GM21723 (cell line): ENCODE results near the gene MAMDC2.

Source experiments
- ATAC-seq: cut with Tn5 transposase; IDR thresholded peaks from one replicate; pipeline ENCODE4 v1.9.1; 2021; ENCODE audit warnings: mild to moderate bottlenecking, moderate library complexity; ENCODE audit not compliant: unreplicated experiment

The MAMDC2 gene

DNA sequence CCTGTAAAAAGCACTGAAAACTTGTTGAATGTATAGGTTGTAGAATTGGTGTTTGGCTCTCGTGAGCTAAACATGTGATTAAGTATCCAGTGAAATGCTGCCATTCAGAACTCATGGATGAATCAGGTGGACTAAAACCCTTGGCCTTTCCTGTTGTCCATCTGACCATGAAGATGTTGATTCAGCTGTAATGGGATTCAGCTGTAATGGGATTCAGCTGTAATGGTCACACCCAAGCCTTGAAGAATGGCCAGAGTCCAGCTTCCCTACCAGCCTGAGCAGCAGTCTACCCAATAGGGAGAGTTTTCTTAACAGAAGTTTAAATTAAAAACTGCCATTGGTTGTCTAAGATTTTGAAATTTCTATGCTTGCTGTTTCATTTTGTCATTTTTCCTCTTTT lies 18.1 kb downstream of the MAMDC2 start:
- ATAC-seq: no peak

DNA sequence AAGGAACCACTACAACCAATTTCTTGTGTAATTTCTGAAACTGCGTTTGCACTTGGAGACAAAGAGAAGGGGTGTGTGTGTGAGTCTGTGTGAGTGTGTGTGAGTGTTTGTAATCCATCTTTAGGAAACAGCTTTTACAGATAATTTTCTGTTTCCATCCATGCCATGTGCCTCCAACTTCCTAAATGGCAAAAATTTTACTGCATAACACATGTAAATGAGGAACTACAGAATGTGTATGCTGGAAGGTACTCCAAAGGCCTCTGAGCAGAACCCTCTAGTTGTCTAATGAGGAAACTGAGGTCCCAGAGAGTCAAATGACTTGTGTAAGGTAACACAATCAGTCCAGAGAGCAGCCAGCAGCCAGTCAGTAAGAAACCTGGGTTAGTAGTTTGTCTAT lies 20.8 kb downstream of the MAMDC2 start:
- ATAC-seq: no peak

GRCh38 chr9:70065572-70065971 lies 21.9 kb downstream of the MAMDC2 start:
- ATAC-seq: no peak

DNA sequence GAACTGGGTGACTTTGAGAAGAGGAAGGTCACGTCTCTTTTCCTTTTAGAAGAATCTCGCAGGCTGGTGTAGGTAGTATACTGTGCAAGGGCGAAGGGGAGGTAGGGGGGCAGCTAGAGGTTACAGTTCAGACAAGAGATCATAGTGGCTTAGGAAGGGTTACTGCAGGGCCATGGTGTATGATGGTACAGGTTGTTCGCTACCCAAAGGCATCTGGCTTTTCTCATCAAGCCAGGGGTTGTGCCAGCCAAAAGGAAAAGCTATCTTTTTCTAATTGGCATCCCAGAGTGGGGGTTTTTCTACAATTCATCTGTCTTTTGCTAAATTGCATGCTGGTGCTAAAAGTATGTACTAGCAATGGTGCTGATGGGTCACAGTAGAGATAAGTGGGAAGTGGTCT lies 22.8 kb downstream of the MAMDC2 start:
- no peak for ATAC-seq

GRCh38 chr9:70066874-70067273 lies 23.2 kb downstream of the MAMDC2 start:
- ATAC-seq: no peak

DNA sequence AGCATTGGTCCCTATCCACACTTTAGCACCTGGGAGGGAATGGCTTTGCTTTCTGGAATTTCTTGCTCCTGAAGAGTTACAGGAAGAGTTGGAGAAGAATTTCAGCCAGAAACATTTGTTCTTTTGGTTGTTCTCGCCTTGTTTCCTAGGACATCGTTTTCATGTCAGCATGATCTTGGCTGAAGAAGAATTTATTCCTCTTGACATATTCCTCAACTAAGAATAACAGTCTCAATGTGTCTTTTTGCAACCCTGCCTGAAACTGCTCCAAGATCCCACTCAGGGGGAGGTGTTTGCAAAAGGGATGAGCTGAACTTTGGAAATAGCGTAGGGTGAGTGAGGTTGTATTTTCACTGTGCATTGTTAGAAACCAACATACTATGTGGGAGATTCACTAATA lies 26.1 kb downstream of the MAMDC2 start:
- no peak for ATAC-seq

DNA sequence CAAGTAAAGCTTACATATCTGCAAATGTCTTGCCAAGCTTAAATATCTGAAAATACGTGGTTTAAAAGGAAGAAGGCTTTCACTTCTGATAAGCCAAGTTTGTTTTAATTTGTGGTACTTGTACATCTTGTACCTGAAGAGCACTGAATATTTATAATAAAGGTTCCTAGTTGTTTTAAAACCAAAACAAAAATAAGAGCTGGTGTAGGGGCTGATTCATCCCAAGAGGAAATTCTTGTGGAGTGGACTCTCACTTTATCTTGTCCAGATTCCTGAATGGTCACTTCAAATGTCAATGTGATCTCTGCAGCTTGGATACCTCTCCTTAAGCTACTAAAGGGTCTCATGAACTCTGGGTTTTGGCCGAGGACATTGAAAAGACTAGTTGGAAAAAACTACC lies 29.5 kb downstream of the MAMDC2 start:
- ATAC-seq: no peak

GRCh38 chr9:70073756-70074155 lies 30.1 kb downstream of the MAMDC2 start:
- ATAC-seq: no peak

GRCh38 chr9:70076678-70077077 lies 33.0 kb downstream of the MAMDC2 start:
- ATAC-seq: no peak

- no peak for ATAC-seq
Observed at GRCh38 chr9:70079417-70080037, 35.9 kb downstream of the MAMDC2 start.

DNA sequence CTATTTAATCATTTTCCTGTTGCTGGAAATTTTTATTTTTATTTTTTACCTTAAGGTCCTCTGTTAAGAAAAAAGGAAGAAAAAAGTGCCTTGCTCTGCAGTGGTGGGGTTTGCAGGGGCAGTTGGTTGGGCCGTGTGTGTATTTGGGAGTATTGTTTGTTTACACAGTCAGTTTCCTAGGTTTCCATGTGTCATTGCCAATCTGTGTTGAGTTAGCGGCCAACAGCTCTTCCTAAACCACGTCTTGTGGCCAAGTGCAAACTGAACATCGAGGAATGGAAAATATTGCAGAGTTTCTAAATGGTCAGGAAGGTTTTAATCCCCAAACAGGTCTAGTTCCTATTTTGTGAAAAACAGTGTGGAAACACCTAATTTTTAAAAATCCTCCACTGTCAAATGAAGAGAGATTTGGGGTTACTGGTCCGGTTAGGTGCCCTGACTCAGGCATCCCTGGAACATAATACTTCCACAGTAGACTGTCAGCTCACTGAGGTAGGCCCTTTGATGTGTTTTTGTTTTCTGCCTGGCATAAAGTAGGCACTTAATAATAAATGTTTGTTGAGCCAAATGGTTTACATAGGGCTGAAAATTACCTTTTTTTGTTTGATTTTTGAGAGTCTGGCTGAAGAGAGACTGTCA lies 37.0 kb downstream of the MAMDC2 start:
- ATAC-seq: no peak

DNA sequence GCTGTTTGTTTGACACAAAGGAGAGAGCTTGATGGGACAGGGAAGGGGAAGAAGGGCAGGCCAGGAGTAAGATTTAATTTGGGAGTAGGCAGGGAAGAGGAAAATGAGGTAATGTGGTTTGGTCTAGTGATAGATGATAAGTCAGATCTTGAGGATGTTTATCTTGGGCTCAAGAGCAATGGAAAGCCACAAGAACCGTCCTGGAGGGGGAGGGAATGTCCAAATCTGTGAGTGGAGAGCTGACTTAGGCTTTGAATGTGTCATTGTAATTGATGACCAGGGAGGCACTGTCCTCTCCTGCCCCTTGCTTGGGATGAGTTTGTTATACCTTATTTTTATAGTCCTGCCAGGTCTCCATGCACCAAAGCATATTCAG lies 37.5 kb downstream of the MAMDC2 start:
- ATAC-seq: no peak

DNA sequence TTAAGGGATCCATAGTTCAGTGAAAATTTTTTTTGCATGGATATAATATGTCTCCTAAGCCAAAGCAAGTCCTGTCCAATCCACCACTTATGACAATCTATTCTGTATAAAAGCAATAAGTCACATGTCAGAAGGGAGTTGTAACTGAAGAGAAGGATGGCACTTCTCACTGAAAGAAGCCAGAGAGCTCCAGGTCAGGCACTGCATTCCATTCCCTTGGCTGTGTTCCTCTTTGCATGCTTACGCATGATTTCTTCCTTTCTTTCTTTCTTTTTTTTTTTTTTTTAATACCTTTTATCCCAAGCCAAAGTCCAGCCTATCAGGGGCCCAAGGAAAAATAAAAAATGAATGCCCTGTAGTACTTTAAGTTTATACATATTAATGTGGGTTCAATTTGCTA lies 39.8 kb downstream of the MAMDC2 start:
- ATAC-seq: no peak

- no peak for ATAC-seq
Observed at GRCh38 chr9:70085241-70085640, 41.6 kb downstream of the MAMDC2 start.

DNA sequence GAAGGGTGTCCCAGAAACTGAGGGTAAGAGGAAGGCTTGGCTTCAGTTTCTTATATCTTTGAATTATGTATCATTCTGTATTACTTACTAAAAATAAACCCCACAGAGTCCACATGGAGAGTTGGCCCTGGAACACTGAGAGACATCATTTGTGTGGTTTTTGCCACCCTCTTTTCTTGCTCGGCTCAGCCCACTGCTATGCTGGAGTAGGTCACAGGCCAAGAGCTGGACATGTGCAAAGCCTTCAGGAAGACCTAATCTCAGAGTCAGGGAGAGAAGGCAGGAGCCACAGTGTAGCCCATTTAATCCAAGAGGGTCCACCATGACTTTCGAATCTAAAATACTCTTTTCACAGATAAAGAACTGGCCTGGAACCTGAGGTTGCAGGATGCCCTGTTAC lies 47.5 kb downstream of the MAMDC2 start:
- ATAC-seq: no peak

GRCh38 chr9:70091572-70091971 lies 47.9 kb downstream of the MAMDC2 start:
- no peak for ATAC-seq

DNA sequence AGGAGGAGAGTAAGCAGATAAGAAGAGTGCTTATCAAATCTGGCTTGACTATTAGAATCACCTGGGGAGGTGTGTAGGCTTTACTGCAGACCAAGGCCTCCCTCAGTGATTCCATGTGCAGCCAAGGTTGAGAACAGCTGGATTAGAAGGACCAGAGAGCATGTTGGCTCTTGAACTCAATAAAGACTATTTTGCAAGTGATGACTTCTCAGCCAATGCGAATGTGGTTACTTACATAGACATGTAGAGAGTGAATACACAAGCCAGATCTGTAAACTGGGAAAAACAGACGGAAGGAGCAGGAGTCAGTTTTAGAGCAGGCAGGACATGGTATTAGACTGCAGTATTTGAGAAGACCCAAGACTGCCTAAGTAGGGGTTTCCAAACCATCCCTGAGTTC lies 48.5 kb downstream of the MAMDC2 start:
- ATAC-seq: no peak

DNA sequence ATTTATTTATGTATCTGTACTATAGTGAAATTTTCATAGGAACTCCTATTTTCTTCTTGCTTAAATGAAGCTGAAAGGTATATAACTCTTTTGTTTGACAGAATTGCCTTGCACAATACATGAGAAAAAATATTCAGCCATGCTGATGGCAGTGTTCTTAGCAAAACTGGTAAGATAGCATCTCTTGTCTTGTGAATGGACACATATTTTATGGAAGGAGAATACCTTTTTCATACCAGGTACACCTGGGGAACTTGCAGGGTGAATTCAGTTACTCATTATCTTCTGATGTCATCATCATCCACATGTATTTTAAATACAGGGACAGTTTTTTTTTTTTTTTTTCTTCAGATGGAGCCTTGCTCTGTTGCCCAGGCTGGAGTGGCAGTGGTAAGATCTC lies 49.4 kb downstream of the MAMDC2 start:
- ATAC-seq: no peak

DNA sequence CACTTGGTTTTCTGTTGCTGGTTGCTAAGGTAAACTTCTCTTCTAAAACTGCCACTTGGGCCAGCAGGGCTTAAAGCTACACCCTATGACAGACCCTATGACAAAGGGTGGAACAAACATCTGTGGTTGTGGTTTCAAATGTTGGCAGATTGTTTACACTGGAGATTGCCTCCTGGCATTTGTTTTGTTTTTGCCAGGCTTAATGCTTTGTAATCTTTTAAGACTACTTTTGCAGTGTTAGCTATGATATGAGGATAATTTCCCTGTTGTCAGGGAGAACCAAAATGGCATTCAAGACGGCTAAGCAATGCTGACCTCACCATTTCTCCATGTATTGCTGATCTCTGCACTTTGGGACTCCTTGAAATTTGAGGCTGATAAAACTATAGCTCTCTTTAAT lies 50.3 kb downstream of the MAMDC2 start:
- no peak for ATAC-seq

DNA sequence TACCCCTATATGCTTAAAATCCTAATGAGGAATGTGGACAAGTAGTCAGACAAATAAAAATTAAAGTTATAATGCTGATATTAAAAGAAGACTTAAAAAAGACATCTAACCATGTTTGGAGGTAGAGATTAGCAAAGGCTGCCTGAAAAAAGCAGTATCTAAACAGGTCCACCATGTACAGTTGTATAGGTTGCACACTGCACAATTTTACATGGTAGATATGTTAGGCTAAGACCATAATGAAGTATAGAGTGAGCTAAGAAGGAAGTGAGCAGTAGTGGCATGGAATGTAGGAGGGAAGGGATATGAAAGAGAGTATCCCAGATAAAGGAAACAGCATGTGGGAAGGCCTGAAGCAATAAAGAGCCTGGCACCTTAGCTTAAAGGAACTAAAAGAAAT lies 51.1 kb downstream of the MAMDC2 start:
- no peak for ATAC-seq

DNA sequence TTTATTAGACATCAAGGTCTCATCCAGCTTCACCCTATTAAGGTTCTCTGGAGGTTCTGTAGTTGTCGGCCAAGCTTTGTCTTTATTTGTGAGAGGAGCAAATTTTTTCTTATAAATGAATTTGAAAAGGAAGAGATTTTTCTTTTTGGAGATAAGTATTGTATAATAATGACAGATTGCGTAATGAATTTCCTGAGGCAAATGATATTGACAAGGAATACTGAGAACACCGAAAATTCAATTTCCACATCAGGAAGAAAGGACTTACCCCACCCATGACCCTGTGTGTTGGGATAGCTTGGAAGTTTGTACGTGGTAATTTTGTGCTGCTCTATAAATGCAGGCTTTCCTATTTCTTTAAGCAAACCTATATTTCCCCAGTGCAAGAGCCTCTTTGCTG lies 53.5 kb downstream of the MAMDC2 start:
- no peak for ATAC-seq

DNA sequence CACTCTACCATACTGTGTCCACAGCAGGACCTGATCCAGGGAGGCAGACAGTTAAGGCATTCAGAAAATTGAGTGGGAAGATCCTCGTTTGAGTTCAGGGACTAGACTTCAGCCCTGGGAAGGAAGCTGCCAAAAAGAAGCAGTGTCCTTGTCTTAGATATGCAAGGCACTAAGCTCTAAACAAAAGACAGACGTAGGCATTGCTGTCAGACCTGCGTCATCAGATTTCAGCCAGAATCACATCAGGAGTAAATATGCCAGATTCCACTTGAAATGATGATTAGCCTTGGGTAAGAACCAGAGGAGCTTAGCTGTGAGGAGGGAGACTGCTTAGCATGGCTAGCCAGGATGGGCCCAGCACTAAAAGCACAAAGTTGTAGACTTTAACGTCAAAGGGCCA lies 56.7 kb downstream of the MAMDC2 start:
- ATAC-seq: no peak

DNA sequence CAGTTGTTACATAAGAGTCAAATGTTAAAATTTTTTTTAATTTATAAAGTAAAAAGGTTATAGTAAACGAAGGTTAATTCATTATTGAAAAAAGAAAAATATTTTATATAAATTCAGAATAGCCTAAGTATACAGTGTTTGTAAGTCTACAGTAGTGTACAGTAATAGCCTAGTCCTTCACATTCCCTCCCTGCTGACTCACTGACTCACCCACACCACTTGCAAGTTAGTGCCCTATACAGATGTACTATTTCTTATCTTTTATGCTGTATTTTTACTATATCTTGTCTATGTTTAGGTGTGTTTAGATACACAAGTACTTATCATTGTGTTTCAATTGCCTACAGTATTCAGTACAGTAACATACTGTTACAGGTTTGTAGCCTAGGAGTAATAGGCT lies 57.6 kb downstream of the MAMDC2 start:
- no peak for ATAC-seq
